Psoas muscle (tissue), 8 donors: ENCODE data around the gene CFAP107. TPM values are rescaled to one million over a fixed set of nuclear protein-coding genes. Genes with fewer than 3 reads are reported as not detected.
"Not testable (repeated sequence)": the region's sequence is repeated elsewhere in the genome, so short reads cannot be mapped to it uniquely, and the experiment has no call there.

Experiments used
- ATAC-seq, 4 donors: fragments of 200-7000 bp; cut with Tn5 transposase; one replicate each; pipeline ENCODE4 v1.9.1; 2020; ENCODE audit warnings: moderate library complexity in 3 of 4, mild to moderate bottlenecking in 2 of 4
- DNase-seq, 2 donors: peaks; one replicate each; pipeline ENCODE4 v3.0.0-alpha.2; 2020
- H3K27ac ChIP-seq: fragments of 200-600 bp; one replicate; pipeline ENCODE4 v1.8.0; 2022
- H3K27me3 ChIP-seq, 3 donors: fragments of 200-600 bp in 1 of 3; one replicate each; pipeline versions ENCODE4 v1.6.1 to v1.8.0; 2013 to 2022; ENCODE audit warnings: low read length in 2 of 3, mild to moderate bottlenecking in 2 of 3, moderate library complexity in 1 of 3; ENCODE audit not compliant: insufficient read depth in 3 of 3
- H3K36me3 ChIP-seq, 2 donors: fragments of 200-600 bp in 1 of 2; one replicate each; pipeline versions ENCODE4 v1.6.1 to v1.8.0; 2013 to 2022; ENCODE audit warnings: low read depth in 1 of 2, mild to moderate bottlenecking in 1 of 2, moderate library complexity in 1 of 2; ENCODE audit not compliant: insufficient read depth in 1 of 2
- H3K4me1 ChIP-seq: fragments of 200-600 bp; one replicate; pipeline ENCODE4 v1.8.0; 2022
- H3K4me3 ChIP-seq: fragments of 200-600 bp; one replicate; pipeline ENCODE4 v1.8.0; 2022; ENCODE audit warnings: mild to moderate bottlenecking
- H3K9me3 ChIP-seq: fragments of 200-600 bp; one replicate; pipeline ENCODE4 v1.8.0; 2022
- WGBS, 3 donors: extraction: QIAGEN DNeasy Blood & Tissue Kit; methylation state at CpG; one replicate each; pipeline versions ENCODE4 v1.1.6 to v1.1.7; 2013; 5-methylcytosine and 5-hydroxymethylcytosine counted together
- intact Hi-C, 2 donors: fragments of 100-400 bp; cut with DNase I; formaldehyde crosslinking; loops; one replicate each; pipeline versions ENCODE4 v1.11.0 to v1.14.2; 2022
- polyA plus RNA-seq, 3 donors: library from polyadenylated mRNA; stranded (reverse); fragments of 200-250 nt; gene quantifications; one replicate each; pipeline ENCODE4 v1.2.3, GENCODE V29; 2013
- total RNA-seq, 4 donors: library from RNA; stranded (reverse); fragmentation: NEBNext Ultra II Directional in 2 of 4; extraction: Animal tissue kit (Norgen Biotek cat#: 25700) in 2 of 4; gene quantifications; one replicate each; pipeline versions ENCODE4 v1.2.1 to v1.2.4, GENCODE V29; 2021 to 2023
- TF ChIP-seq, protein P1 (sequence below): fragments of 200-600 bp; IDR thresholded peaks from one replicate; pipeline ENCODE4 v1.8.0; 2022; ENCODE audit warnings: antibody characterized with exemption
- donor health status: healthy with polysubstance abuse.
- donor health status: DM: no; HTN: no; CAD: no; lungs with moderate emphysema.
- donor health status: Bipolar disorder and iron deficiency.
- donor health status: healthy.
- donor health status: DM: yes; HTN: yes; CAD: no.
- donor health status: DM: no; HTN: no; CAD: no.
- donor health status: DM: no; HTN: no; CAD: no.
- donor health status: DM: yes; HTN: yes; CAD: no.

CFAP107 gene
- total and polyA plus RNA-seq, 7 donors = 0.04 TPM; not detected in 6

DNA sequence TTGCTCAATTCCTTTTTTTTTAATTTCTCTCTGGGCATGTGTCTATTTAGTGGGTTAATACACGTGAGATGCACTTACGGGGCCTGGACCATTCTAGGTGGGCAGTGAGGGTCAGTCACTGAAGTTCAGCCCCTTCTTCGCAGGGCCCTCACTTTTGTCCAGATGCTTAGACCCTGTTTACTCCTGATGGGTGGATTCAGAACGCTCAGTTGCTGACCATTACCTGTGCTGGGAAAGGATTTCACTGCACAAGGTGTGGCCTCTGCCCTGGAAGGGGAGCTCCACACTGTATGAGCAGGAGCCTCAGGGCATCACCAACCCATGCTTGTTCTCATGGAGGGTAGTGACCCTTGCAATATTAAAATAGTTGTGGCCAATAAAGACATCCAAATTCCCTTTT is 32.1 kb downstream of the CFAP107 start:
- WGBS, 3 donors = 80 to 88% (median 82%) methylated on average over 4 of the region's 4 CpGs
- ATAC-seq (no peak), DNase-seq (no peak)
- H3K36me3 ChIP-seq = no peaks in the 10 kb centered on the region
- no peak overlapping the region for H3K4me3 ChIP-seq
- TF ChIP-seq, protein P1, sequence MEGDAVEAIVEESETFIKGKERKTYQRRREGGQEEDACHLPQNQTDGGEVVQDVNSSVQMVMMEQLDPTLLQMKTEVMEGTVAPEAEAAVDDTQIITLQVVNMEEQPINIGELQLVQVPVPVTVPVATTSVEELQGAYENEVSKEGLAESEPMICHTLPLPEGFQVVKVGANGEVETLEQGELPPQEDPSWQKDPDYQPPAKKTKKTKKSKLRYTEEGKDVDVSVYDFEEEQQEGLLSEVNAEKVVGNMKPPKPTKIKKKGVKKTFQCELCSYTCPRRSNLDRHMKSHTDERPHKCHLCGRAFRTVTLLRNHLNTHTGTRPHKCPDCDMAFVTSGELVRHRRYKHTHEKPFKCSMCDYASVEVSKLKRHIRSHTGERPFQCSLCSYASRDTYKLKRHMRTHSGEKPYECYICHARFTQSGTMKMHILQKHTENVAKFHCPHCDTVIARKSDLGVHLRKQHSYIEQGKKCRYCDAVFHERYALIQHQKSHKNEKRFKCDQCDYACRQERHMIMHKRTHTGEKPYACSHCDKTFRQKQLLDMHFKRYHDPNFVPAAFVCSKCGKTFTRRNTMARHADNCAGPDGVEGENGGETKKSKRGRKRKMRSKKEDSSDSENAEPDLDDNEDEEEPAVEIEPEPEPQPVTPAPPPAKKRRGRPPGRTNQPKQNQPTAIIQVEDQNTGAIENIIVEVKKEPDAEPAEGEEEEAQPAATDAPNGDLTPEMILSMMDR = no peak
- H3K27ac ChIP-seq = no peak overlapping the region
- peaks cover under 1% of the 10 kb centered on the region for H3K9me3 ChIP-seq
- no peaks in the 10 kb centered on the region for H3K27me3 ChIP-seq
- no peaks in the 10 kb centered on the region for H3K4me1 ChIP-seq
- intact Hi-C loops = no loop called here

DNA sequence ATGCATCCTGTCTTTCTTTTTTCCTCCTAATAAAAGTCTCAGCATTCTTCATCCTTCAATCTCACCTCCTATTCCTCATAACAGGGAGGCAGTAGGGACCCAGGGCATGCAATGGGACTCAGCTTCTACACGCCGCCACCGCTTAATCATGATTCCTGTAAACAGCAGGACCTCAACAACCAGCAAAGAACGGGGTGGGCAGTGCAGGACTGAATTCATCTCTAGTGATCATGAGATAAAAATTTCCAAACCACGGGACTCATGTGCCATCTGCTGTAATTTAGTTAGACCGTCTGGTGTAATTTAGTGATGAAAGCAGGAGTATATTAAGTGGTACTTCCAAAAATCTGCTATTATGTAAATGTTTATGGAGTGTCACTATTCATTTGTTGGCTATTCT is 32.9 kb downstream of the CFAP107 start:
- 81 to 87% (median 83%) methylated on average over 6 of the region's 6 CpGs for WGBS, 3 donors
- H3K4me1 ChIP-seq = no peaks in the 10 kb centered on the region
- H3K9me3 ChIP-seq = peaks cover 6% of the 10 kb centered on the region
- no peak overlapping the region for H3K4me3 ChIP-seq
- intact Hi-C loops = no loop called here
- H3K27ac ChIP-seq = no peak overlapping the region
- TF ChIP-seq, protein P1 = no peak
- ATAC-seq (no peak), DNase-seq (no peak)
- H3K27me3 ChIP-seq = no peaks in the 10 kb centered on the region
- H3K36me3 ChIP-seq = no peaks in the 10 kb centered on the region

DNA sequence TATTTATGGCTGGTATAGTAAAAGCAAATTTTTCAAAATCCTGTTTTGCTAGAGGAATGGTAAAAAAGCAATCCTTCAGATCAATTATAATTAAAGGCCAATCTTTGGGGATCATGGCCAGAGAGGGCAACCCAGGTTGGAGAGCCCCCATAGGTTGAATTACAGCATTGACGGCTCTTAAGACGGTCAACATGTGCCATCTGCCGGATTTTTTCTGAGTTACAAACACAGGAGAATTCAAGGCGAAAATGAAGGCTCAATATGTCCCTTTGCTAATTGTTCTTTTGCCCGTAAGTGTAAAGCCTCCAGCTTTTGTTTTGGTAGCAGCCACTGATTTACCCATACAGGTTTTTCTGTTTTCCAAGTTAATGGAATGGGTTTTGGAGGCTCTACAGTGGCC is 35.5 kb downstream of the CFAP107 start:
- H3K36me3 ChIP-seq, H3K4me3 ChIP-seq, intact Hi-C loops, DNase-seq, H3K27ac ChIP-seq, ATAC-seq, H3K27me3 ChIP-seq, H3K4me1 ChIP-seq: not testable (repeated sequence)
- WGBS, 3 donors = 69 to 89% (median 76%) methylated on average over 3 to 5 of the region's 5 CpGs
- peaks cover 26% of the 10 kb centered on the region for H3K9me3 ChIP-seq

DNA sequence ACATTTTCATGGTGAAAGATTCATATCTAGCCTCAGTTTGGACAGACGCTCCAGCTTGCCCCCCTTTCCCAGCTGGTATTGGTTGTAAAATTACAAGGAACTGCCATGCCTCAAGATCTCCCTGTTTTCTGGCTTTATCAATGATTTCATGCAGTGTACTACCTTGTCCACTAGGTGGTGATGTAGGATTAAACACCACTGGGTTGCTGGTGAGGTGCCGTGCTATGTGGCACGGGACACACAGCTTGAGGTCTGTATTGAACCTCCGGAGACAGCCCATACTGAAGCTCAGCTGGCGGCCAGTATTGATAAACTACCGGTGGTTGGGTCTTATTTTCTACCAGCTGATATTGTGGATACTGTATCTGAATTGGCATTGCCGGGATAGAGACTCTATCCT is 37.8 kb downstream of the CFAP107 start:
- H3K27ac ChIP-seq, H3K4me1 ChIP-seq, DNase-seq, H3K4me3 ChIP-seq, intact Hi-C loops, ATAC-seq, H3K36me3 ChIP-seq, H3K27me3 ChIP-seq: not testable (repeated sequence)
- peaks cover 26% of the 10 kb centered on the region for H3K9me3 ChIP-seq
- 36 to 47% (median 39%) methylated on average over 6 of the region's 7 CpGs for WGBS, 3 donors

DNA sequence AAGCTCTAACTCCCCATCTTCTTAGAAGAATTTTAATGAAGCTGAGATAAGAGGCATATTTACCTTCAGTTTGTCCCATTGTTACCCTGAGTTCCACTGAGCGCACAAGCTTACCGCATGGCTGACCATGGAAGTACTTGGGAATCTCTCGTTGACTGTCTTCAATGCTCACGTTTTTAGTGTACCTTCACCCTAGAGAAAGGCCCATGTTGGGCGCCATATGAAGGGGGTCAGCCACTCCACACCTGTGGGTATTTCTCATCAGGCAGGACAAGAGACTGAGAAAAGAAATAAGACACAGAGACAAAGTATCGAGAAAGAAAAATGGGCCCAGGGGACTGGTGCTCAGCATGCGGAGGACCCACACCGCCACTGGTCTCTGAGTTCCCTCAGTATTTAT is 38.7 kb downstream of the CFAP107 start:
- H3K27ac ChIP-seq, H3K4me1 ChIP-seq, DNase-seq, H3K4me3 ChIP-seq, H3K27me3 ChIP-seq, H3K36me3 ChIP-seq, intact Hi-C loops, ATAC-seq: not testable (repeated sequence)
- WGBS, 3 donors = 81 to 93% (median 91%) methylated on average over 7 to 8 of the region's 8 CpGs
- H3K9me3 ChIP-seq = peaks cover 26% of the 10 kb centered on the region

DNA sequence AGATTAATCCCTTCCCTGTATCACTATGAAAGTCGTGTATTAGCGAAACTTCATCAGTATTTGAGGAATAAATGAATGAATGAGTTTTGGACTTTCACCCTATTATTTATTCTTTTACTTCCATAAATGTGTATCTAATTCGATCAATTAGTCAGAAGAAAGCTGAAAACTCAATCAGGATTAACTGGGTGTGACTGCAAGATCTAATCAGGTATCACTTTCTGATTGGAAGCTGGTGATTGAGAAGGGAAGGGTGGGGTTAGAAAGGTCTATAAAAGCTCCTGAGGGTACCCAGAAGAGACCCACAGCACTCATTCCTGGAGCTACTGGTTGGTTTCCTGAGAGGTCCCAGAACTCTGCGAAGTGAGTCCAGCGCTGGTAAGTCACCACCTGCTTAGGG is 45.1 kb downstream of the CFAP107 start, which contains the start of gene PRAMEF1:
TSS of gene PRAMEF1 (plus strand) at position 301 of the 400 bp plus-strand sequence. CDS start 1,831 bp downstream, outside the sequence.
- H3K4me1 ChIP-seq, ATAC-seq, H3K27ac ChIP-seq, DNase-seq, H3K36me3 ChIP-seq, intact Hi-C loops, H3K4me3 ChIP-seq, H3K9me3 ChIP-seq, H3K27me3 ChIP-seq: not testable (repeated sequence)
- WGBS, 3 donors = 71 to 90% (median 77%) methylated on average over 4 to 5 of the region's 5 CpGs

DNA sequence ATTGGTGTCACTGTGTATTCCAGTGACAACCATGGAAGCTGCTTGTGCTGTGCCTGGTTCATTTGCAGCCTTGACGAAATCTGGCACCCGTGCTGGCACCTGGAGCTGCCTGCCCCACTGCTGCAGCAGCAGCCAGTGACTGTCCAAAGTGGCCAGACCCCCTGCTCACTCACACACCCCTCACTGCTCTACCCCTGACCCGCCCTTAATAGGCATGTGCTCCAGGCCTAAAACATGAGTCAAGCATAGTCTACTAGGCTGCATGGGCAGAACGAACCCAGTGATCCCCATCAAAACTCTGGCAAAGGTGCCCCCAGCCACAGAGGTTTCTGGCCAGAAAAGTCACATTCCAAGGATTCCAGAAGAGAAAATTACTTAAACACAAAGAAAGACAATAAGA is 52.9 kb downstream of the CFAP107 start:
- no peaks in the 10 kb centered on the region for H3K36me3 ChIP-seq
- H3K27me3 ChIP-seq = no peaks in the 10 kb centered on the region
- intact Hi-C loops = no loop called here
- no peak overlapping the region for H3K4me3 ChIP-seq
- TF ChIP-seq, protein P1 = no peak
- no peaks in the 10 kb centered on the region for H3K4me1 ChIP-seq
- no peaks in the 10 kb centered on the region for H3K9me3 ChIP-seq
- WGBS, 3 donors = 47 to 64% (median 51%) methylated on average over 4 of the region's 4 CpGs
- no peak overlapping the region for H3K27ac ChIP-seq
- no peak for DNase-seq
- no peak for ATAC-seq
